Fibroblast of lung (primary cell): Measurements from ENCODE around the gene KRT2. TPM values are rescaled to one million over a fixed set of nuclear protein-coding genes. Genes with fewer than 3 reads are reported as not detected.

Source experiments
- DNase-seq, 2 donors: peaks; one replicate each; pipeline versions ENCODE4 v3.0.0 to v3.0.0-alpha.2; 2010; ENCODE audit warnings: low read depth in 2 of 2
- H2AFZ ChIP-seq: 2 replicates; pipeline ENCODE4 v1.5.1; 2012; ENCODE audit warnings: low read length, control low read depth, inconsistent platforms
- H3K27ac ChIP-seq: 2 replicates; pipeline ENCODE4 v1.5.1; 2011; ENCODE audit warnings: low read length, control low read depth; ENCODE audit not compliant: insufficient read depth
- H3K27me3 ChIP-seq: 2 replicates; pipeline ENCODE4 v1.5.1; 2011; ENCODE audit warnings: mild to moderate bottlenecking, low read length; ENCODE audit not compliant: control insufficient read depth, insufficient read depth
- H3K36me3 ChIP-seq: 2 replicates; pipeline ENCODE4 v1.5.1; 2011; ENCODE audit warnings: low read length; ENCODE audit not compliant: control insufficient read depth, insufficient read depth
- H3K4me1 ChIP-seq: 2 replicates; pipeline ENCODE4 v1.5.1; 2011; ENCODE audit warnings: low read length; ENCODE audit not compliant: control insufficient read depth, insufficient read depth; ENCODE audit errors: extremely low read depth
- H3K4me2 ChIP-seq: 2 replicates; pipeline ENCODE4 v1.5.1; 2011; ENCODE audit warnings: low read length, control low read depth; ENCODE audit not compliant: insufficient read depth; ENCODE audit errors: extremely low read depth
- H3K4me3 ChIP-seq, 4 experiments: fragments of 200-600 bp in 1 of 4; sonication (generic) in 1 of 4; replicated peaks in 1 of 4; 2 replicates each; pipeline ENCODE4 v1.5.1; 2011 to 2016; ENCODE audit warnings: low read length in 4 of 4, low read depth in 3 of 4, mild to moderate bottlenecking in 3 of 4, control low read depth in 2 of 4, inconsistent platforms in 1 of 4, mixed read lengths in 1 of 4; ENCODE audit not compliant: insufficient read depth in 1 of 4; ENCODE audit errors: control extremely low read depth in 1 of 4
- H3K79me2 ChIP-seq: 2 replicates; pipeline ENCODE4 v1.5.1; 2012; ENCODE audit warnings: mild to moderate bottlenecking, low read length, inconsistent platforms; ENCODE audit not compliant: control insufficient read depth, insufficient read depth
- H3K9ac ChIP-seq: 2 replicates; pipeline ENCODE4 v1.5.1; 2011; ENCODE audit warnings: mild to moderate bottlenecking, low read length, control low read depth; ENCODE audit not compliant: insufficient read depth
- H3K9me3 ChIP-seq: 2 replicates; pipeline ENCODE4 v1.5.1; 2012; ENCODE audit warnings: low read depth, low read length; ENCODE audit not compliant: control insufficient read depth, insufficient read depth
- H4K20me1 ChIP-seq: 2 replicates; pipeline ENCODE4 v1.5.1; 2011; ENCODE audit warnings: low read length; ENCODE audit not compliant: control insufficient read depth, insufficient read depth; ENCODE audit errors: extremely low read depth
- EZH2 ChIP-seq: IDR thresholded peaks from 2 replicates; pipeline ENCODE4 v1.5.1; 2012; ENCODE audit warnings: low read length, control low read depth, mild to moderate bottlenecking; ENCODE audit errors: missing control alignments
- polyA plus RNA-seq, 2 donors: library from polyadenylated mRNA; depleted of rRNA in 1 of 2; stranded (reverse) in 1 of 2; unstranded in 1 of 2; fragments of >200 nt; gene quantifications; 2 replicates each; pipeline ENCODE4 v1.2.1, GENCODE V29; 2011 to 2012; ENCODE audit warnings: missing spikeins in 1 of 2
- total RNA-seq: library from RNA; depleted of rRNA; stranded (reverse); fragments of >200 nt; gene quantifications from 2 replicates; pipeline ENCODE4 v1.2.1, GENCODE V29; 2014
- TF ChIP-seq, protein P1 (sequence below), 2 donors: IDR thresholded peaks in 1 of 2; conservative IDR thresholded peaks in 1 of 2; 1 replicate in 1 of 2; 2 replicates in 1 of 2; pipeline ENCODE4 v1.5.1; 2011 to 2012; ENCODE audit warnings: low read length in 2 of 2, control low read depth in 1 of 2, inconsistent platforms in 1 of 2, low read depth in 1 of 2, mild to moderate bottlenecking in 1 of 2

KRT2 gene
- total and polyA plus RNA-seq, 2 donors (not counting 1 experiment from before 2014, with no cell fraction given), result not detected

DNA sequence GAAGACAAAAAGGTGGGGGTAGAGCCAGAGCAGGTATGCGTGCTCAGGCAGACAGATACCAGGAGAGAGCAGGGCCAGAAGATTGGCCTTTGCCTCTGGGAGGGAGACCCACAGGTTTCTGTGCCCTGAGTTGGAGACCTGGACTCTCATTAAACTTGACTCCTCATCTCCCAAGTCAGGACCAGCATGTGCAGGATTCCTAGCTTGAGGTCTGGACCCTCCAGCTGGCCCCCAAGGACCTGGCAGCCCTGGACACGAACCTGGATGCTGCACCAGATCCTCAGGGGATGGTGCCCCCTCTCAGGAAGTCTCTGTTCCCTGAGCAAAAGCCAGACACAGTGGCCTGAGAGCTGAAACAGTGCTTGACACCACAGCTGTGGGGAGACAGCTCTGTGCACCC lies 23.2 kb downstream of the KRT2 start:
- Histone ChIP-seq H3K27ac (no peak overlapping the region), H3K79me2 (no peaks in the 10 kb centered on the region), H3K4me3 (no peak overlapping the region), H3K4me1 (no peaks in the 10 kb centered on the region), H3K9ac (no peak overlapping the region), H2AFZ (no peak overlapping the region), H3K4me2 (no peak overlapping the region), H3K9me3 (no peaks in the 10 kb centered on the region), H4K20me1 (no peaks in the 10 kb centered on the region), H3K36me3 (no peaks in the 10 kb centered on the region), H3K27me3 (no peaks in the 10 kb centered on the region)
- TF ChIP-seq EZH2, result no peak
- TF ChIP-seq, protein P1, sequence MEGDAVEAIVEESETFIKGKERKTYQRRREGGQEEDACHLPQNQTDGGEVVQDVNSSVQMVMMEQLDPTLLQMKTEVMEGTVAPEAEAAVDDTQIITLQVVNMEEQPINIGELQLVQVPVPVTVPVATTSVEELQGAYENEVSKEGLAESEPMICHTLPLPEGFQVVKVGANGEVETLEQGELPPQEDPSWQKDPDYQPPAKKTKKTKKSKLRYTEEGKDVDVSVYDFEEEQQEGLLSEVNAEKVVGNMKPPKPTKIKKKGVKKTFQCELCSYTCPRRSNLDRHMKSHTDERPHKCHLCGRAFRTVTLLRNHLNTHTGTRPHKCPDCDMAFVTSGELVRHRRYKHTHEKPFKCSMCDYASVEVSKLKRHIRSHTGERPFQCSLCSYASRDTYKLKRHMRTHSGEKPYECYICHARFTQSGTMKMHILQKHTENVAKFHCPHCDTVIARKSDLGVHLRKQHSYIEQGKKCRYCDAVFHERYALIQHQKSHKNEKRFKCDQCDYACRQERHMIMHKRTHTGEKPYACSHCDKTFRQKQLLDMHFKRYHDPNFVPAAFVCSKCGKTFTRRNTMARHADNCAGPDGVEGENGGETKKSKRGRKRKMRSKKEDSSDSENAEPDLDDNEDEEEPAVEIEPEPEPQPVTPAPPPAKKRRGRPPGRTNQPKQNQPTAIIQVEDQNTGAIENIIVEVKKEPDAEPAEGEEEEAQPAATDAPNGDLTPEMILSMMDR (conservative IDR thresholded peaks at IDR 0.05 in 1 of 2, IDR thresholded peaks at IDR 0.05 in 1 of 2; ENCODE audit: low read depth in 1 of 2, low read length in 2 of 2), result no peak
- no peak for DNase-seq

DNA sequence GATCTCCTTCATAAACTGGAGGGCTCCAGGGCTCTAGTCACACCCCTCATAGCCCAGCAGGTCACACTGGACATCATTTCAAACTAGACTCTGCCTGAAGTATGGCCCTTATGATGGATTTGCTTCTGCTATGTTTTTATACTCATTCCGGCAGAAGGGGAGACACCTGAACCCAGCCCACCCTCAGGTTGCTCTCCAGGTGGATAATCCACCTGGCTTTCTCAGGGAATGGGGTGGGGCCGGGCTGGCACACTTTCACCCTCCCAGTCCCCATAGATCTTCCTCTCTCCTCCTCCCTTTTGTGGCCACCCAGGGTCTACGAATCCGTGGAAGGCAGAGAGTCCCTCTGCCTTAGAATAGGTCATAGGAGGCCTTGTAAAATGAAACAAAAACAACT lies 23.9 kb downstream of the KRT2 start:
- Histone ChIP-seq H4K20me1 (no peaks in the 10 kb centered on the region), H3K9ac (no peak overlapping the region), H2AFZ (no peak overlapping the region), H3K9me3 (no peaks in the 10 kb centered on the region), H3K27ac (no peak overlapping the region), H3K27me3 (no peaks in the 10 kb centered on the region), H3K4me2 (no peak overlapping the region), H3K36me3 (no peaks in the 10 kb centered on the region), H3K4me3 (no peak overlapping the region), H3K79me2 (no peaks in the 10 kb centered on the region), H3K4me1 (no peaks in the 10 kb centered on the region)
- DNase-seq, result no peak
- TF ChIP-seq EZH2, result no peak
- TF ChIP-seq, protein P1 (conservative IDR thresholded peaks at IDR 0.05 in 1 of 2, IDR thresholded peaks at IDR 0.05 in 1 of 2; ENCODE audit: low read depth in 1 of 2, low read length in 2 of 2), result no peak

DNA sequence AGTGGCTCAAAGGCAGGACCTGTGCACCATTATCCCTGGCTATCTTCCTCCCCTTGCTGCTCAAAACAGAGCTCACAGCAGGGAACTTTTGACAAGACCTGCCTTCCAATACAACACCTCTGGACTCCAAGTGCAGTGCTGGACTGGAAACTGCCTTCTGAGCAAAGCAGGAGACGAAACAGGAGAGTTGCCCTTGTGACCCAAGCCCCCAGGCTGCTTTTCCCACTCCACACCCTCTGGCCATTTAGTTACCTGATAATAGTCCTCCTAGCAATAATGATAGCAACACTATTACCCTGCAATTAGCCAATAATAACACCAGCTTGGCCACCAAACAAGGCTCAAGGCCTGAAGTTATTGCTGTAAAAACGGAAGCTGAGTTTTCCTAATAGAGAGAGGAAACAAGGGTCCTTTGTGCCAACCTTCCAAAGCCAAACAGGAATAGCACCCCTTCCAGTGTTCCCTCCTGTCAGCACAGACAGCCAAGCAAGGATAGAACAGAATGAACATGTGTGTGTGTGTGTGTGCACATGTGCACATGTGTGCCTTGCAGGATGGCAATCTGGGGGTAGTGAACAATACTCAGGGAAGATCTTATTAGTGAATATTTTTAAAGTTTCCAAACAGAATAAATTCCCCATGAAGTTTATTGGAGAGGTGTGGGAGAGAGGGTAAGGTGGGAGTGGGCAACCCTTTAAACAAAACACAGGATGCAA lies 24.5 kb downstream of the KRT2 start:
- Histone ChIP-seq H3K4me1 (no peaks in the 10 kb centered on the region), H3K9me3 (no peaks in the 10 kb centered on the region), H3K79me2 (no peaks in the 10 kb centered on the region), H3K4me3 (no peak overlapping the region), H3K4me2 (no peak overlapping the region), H3K9ac (no peak overlapping the region), H3K36me3 (no peaks in the 10 kb centered on the region), H3K27me3 (no peaks in the 10 kb centered on the region), H2AFZ (no peak overlapping the region), H3K27ac (no peak overlapping the region), H4K20me1 (no peaks in the 10 kb centered on the region)
- DNase-seq, result no peak
- no peak for TF ChIP-seq EZH2
- TF ChIP-seq, protein P1 (conservative IDR thresholded peaks at IDR 0.05 in 1 of 2, IDR thresholded peaks at IDR 0.05 in 1 of 2; ENCODE audit: low read depth in 1 of 2, low read length in 2 of 2), result no peak
